Adrenal gland (tissue), 5 donors: ENCODE data around the gene TPRN.

ENCODE experiments used
- POLR2A ChIP-seq, 2 donors: fragments of 450-650 bp; IDR thresholded peaks; one replicate each; pipeline ENCODE4 v1.6.1; 2017; ENCODE audit warnings: antibody characterized with exemption in 2 of 2, mild to moderate bottlenecking in 2 of 2, moderate library complexity in 1 of 2
- TF ChIP-seq, protein P1 (sequence below), 6 experiments: fragments of 450-650 bp in 4 of 6; fragments of 200-600 bp in 2 of 6; sonication (generic) in 1 of 6; IDR thresholded peaks; 1 replicate in 5 of 6; 2 replicates in 1 of 6; pipeline versions ENCODE4 v1.5.1 to v1.8.0; 2016 to 2021; ENCODE audit warnings: antibody characterized with exemption in 6 of 6, mild to moderate bottlenecking in 2 of 6, moderate library complexity in 1 of 6
- donor health status: DM: no; HTN: no; CAD: no.

DNA sequence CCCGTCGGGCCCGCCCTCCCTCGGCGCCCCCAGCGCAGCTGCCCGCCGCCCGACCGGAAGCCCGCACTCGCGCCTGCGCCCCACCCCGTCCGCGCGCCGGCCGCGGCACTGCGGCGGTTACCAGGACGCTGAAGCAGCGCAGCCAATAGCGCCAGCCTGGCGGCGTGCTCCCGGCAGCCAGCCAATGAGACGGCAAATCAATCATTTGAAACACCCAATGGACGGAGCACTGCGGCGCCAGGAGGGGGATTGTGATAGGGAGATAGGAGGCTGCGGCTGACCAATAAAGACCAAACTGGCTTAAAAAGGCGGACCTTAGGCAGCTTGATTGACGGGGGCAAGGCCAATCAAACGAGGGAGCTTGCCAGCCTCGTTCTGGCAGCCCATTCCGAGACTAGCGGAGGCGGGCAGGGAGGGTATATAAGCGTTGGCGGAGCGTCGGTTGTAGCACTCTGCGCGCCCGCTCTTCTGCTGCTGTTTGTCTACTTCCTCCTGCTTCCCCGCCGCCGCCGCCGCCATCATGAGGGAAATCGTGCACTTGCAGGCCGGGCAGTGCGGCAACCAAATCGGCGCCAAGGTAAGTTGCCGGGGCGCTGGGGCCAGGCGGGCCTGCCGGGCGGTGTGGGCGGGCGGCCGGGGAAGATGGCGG, 40.4 kb upstream of the TPRN start, which contains the start of gene TUBB4B:
- TF ChIP-seq, protein P1, sequence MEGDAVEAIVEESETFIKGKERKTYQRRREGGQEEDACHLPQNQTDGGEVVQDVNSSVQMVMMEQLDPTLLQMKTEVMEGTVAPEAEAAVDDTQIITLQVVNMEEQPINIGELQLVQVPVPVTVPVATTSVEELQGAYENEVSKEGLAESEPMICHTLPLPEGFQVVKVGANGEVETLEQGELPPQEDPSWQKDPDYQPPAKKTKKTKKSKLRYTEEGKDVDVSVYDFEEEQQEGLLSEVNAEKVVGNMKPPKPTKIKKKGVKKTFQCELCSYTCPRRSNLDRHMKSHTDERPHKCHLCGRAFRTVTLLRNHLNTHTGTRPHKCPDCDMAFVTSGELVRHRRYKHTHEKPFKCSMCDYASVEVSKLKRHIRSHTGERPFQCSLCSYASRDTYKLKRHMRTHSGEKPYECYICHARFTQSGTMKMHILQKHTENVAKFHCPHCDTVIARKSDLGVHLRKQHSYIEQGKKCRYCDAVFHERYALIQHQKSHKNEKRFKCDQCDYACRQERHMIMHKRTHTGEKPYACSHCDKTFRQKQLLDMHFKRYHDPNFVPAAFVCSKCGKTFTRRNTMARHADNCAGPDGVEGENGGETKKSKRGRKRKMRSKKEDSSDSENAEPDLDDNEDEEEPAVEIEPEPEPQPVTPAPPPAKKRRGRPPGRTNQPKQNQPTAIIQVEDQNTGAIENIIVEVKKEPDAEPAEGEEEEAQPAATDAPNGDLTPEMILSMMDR (IDR thresholded peaks at IDR 0.05), result peak in 1 of 6 experiments; percentile 31
- peak; percentile 100 for TF ChIP-seq POLR2A (IDR thresholded peaks at IDR 0.05)
